ENCODE data around the gene FSTL4. TPM values are rescaled to one million over a fixed set of nuclear protein-coding genes. Genes with fewer than 3 reads are reported as not detected.

FSTL4 gene
- total and polyA plus RNA-seq, 2 donors (not counting 1 experiment from before 2014, with no cell fraction given), result 0.31 to 6.7 TPM

- TF ChIP-seq EZH2 (IDR thresholded peaks at IDR 0.05; ENCODE audit: borderline replicate concordance, insufficient read depth, low read depth, low read length, poor library complexity, severe bottlenecking), result no peak
- TF ChIP-seq CTCF (IDR thresholded peaks at IDR 0.05), result no peak
- no peaks in the 10 kb centered on the region for H3K36me3 ChIP-seq (replicated peaks in 1 of 2; ENCODE audit: control extremely low read depth in 1 of 2, control insufficient read depth in 1 of 2, extremely low read depth in 1 of 2, insufficient read depth in 2 of 2, low read length in 1 of 2)
- 79% methylated on average over 5 of the region's 5 CpGs for WGBS (ENCODE audit: insufficient coverage)
- H4K20me1 ChIP-seq (ENCODE audit: control insufficient read depth, insufficient read depth, low read length, poor library complexity, severe bottlenecking), result no peaks in the 10 kb centered on the region
- Mint-ChIP-seq H3K27me3 (peaks cover 3% of the 10 kb centered on the region), H3K27ac (no peak overlapping the region), H3K9me3 (ENCODE audit: insufficient read depth) (no peaks in the 10 kb centered on the region), H3K4me1 (no peaks in the 10 kb centered on the region), H3K4me3 (no peak overlapping the region)
- intact Hi-C loops (cut with micrococcal nuclease), result loop anchor here (5.0 kb wide), 1 partner anchor 382 kb away; no protein-coding TSS in a partner anchor
- ChIA-PET CTCF (no interaction called here), POLR2A (no interaction called here)
- H3K79me2 ChIP-seq (ENCODE audit: control insufficient read depth, insufficient read depth, low read length), result no peaks in the 10 kb centered on the region
- ATAC-seq (ENCODE audit: low read depth), result no peak
- H3K27ac ChIP-seq (ENCODE audit: low read length in 2 of 2), result no peak overlapping the region
- no peak overlapping the region for H3K4me3 ChIP-seq (ENCODE audit: control extremely low read depth in 1 of 5, extremely low read depth in 1 of 5, insufficient read depth in 1 of 5, low read depth in 2 of 5, low read length in 4 of 5)
- H2AFZ ChIP-seq (ENCODE audit: insufficient read depth, low read depth, low read length, poor library complexity, severe bottlenecking), result no peak overlapping the region
- peaks cover 0 to 6% (median 0%) of the 10 kb centered on the region in 3 donors for H3K9me3 ChIP-seq (ENCODE audit: control extremely low read depth in 1 of 3, control insufficient read depth in 2 of 3, insufficient read depth in 1 of 3, low read length in 2 of 3)
- H3K4me1 ChIP-seq (ENCODE audit: control insufficient read depth in 2 of 2, insufficient read depth in 2 of 2, low read length in 2 of 2), result no peaks in the 10 kb centered on the region
- no peaks in the 10 kb centered on the region for H3K27me3 ChIP-seq (replicated peaks in 1 of 4; ENCODE audit: control extremely low read depth in 1 of 4, control insufficient read depth in 3 of 4, insufficient read depth in 4 of 4, low read length in 3 of 4)
- no peak for DNase-seq
- H3K4me2 ChIP-seq (replicated peaks; ENCODE audit: low read depth, low read length, poor library complexity, severe bottlenecking), result no peak overlapping the region
- H3K9ac ChIP-seq (ENCODE audit: low read length), result no peak overlapping the region
These were observed 126.9 kb downstream of the FSTL4 start for GRCh38 chr5:133485468-133485867.

GRCh38 chr5:133483406-133484090 is 128.8 kb downstream of the FSTL4 start:
- H4K20me1 ChIP-seq (ENCODE audit: control insufficient read depth, insufficient read depth, low read length, poor library complexity, severe bottlenecking), result no peaks in the 10 kb centered on the region
- no peaks in the 10 kb centered on the region for H3K4me1 Mint-ChIP-seq
- no peak overlapping the region for H2AFZ ChIP-seq (ENCODE audit: insufficient read depth, low read depth, low read length, poor library complexity, severe bottlenecking)
- peaks cover 10% of the 10 kb centered on the region for H3K27me3 Mint-ChIP-seq
- H3K4me3 Mint-ChIP-seq, result no peak overlapping the region
- no peak overlapping the region for H3K4me2 ChIP-seq (replicated peaks; ENCODE audit: low read depth, low read length, poor library complexity, severe bottlenecking)
- ChIA-PET POLR2A (no interaction called here), CTCF (no interaction called here)
- H3K79me2 ChIP-seq (ENCODE audit: control insufficient read depth, insufficient read depth, low read length), result no peaks in the 10 kb centered on the region
- H3K9me3 Mint-ChIP-seq (ENCODE audit: insufficient read depth), result no peaks in the 10 kb centered on the region
- no peak for DNase-seq
- WGBS (ENCODE audit: insufficient coverage), result 78% methylated on average over 3 of the region's 5 CpGs
- H3K4me3 ChIP-seq (ENCODE audit: control extremely low read depth in 1 of 5, extremely low read depth in 1 of 5, insufficient read depth in 1 of 5, low read depth in 2 of 5, low read length in 4 of 5), result no peak overlapping the region
- H3K36me3 ChIP-seq (replicated peaks in 1 of 2; ENCODE audit: control extremely low read depth in 1 of 2, control insufficient read depth in 1 of 2, extremely low read depth in 1 of 2, insufficient read depth in 2 of 2, low read length in 1 of 2), result no peaks in the 10 kb centered on the region
- intact Hi-C loops (cut with micrococcal nuclease), result no loop called here
- H3K4me1 ChIP-seq (ENCODE audit: control insufficient read depth in 2 of 2, insufficient read depth in 2 of 2, low read length in 2 of 2), result no peaks in the 10 kb centered on the region
- ATAC-seq (ENCODE audit: low read depth), result no peak
- H3K27ac Mint-ChIP-seq, result no peak overlapping the region
- no peak overlapping the region for H3K9ac ChIP-seq (ENCODE audit: low read length)
- TF ChIP-seq CTCF (IDR thresholded peaks at IDR 0.05) (no peak), EZH2 (IDR thresholded peaks at IDR 0.05; ENCODE audit: borderline replicate concordance, insufficient read depth, low read depth, low read length, poor library complexity, severe bottlenecking) (no peak)
- peaks cover 0 to 6% (median 0%) of the 10 kb centered on the region in 3 donors for H3K9me3 ChIP-seq (ENCODE audit: control extremely low read depth in 1 of 3, control insufficient read depth in 2 of 3, insufficient read depth in 1 of 3, low read length in 2 of 3)
- H3K27ac ChIP-seq (ENCODE audit: low read length in 2 of 2), result no peak overlapping the region
- peaks cover 0 to 3% (median 0%) of the 10 kb centered on the region in 4 experiments for H3K27me3 ChIP-seq (replicated peaks in 1 of 4; ENCODE audit: control extremely low read depth in 1 of 4, control insufficient read depth in 3 of 4, insufficient read depth in 4 of 4, low read length in 3 of 4)

Measured in B cell (primary cell).